ENCODE data around the gene ATXN2.
A peak's percentile ranks its signal among the peaks of the same experiment; 100 is the strongest.

ATXN2 gene

GRCh38 chr12:111408116-111408440 is 191.0 kb downstream of the ATXN2 start:
- no peak overlapping the region for H3K4me3 ChIP-seq (ENCODE audit: low read length in 2 of 2)

GRCh38 chr12:111407377-111408115 is 191.6 kb downstream of the ATXN2 start:
- H3K4me1 ChIP-seq (ENCODE audit: control insufficient read depth in 2 of 2, insufficient read depth in 1 of 2, low read depth in 1 of 2, low read length in 2 of 2) = peaks cover 30 to 42% of the 10 kb centered on the region in 2 donors
- peak overlapping the region; percentile 93 for H2AFZ ChIP-seq (ENCODE audit: low read length)
- H3K23ac ChIP-seq (ENCODE audit: low read depth, low read length, poor library complexity) = peak overlapping the region; percentile 29
- no CpG with 5 or more reads among the region's 9 CpGs for WGBS, 2 donors (ENCODE audit: extremely low coverage in 2 of 2, insufficient read length in 2 of 2, insufficient replicate concordance in 1 of 2)
- no peak overlapping the region for H3K14ac ChIP-seq (ENCODE audit: low read length)
- peak overlapping the region; percentile 93 for H2BK15ac ChIP-seq (ENCODE audit: low read length)
- H3K27me3 ChIP-seq (ENCODE audit: control insufficient read depth in 3 of 3, insufficient read depth in 3 of 3, low read depth in 1 of 3, low read length in 3 of 3) = peaks cover 0 to 9% (median 0%) of the 10 kb centered on the region in 3 experiments
- no peak overlapping the region for H4K91ac ChIP-seq (ENCODE audit: low read depth, low read length, poor library complexity)
- H3K79me1 ChIP-seq (ENCODE audit: low read depth, low read length) = peaks cover 4% of the 10 kb centered on the region
- no peak overlapping the region for H4K8ac ChIP-seq (ENCODE audit: low read depth, low read length)
- no peak for DNase-seq (ENCODE audit: low spot score)
- H3K9ac ChIP-seq (ENCODE audit: low read depth, low read length, poor library complexity) = peak overlapping the region; percentile 2
- H2BK120ac ChIP-seq (ENCODE audit: low read depth, low read length) = no peak overlapping the region
- peak overlapping the region; percentile 86 for H3K18ac ChIP-seq (ENCODE audit: low read length)
- H3K4ac ChIP-seq (ENCODE audit: low read length) = no peak overlapping the region
- H2BK12ac ChIP-seq (ENCODE audit: low read length) = no peak overlapping the region
- H2AK5ac ChIP-seq (ENCODE audit: low read depth, low read length) = peak overlapping the region; percentile 80
- H3K36me3 ChIP-seq (replicated peaks in 1 of 2; ENCODE audit: control insufficient read depth in 2 of 2, insufficient read depth in 2 of 2, low read length in 2 of 2) = no peaks in the 10 kb centered on the region
- H3K9me3 ChIP-seq (replicated peaks in 1 of 2; ENCODE audit: control insufficient read depth in 2 of 2, insufficient read depth in 1 of 2, low read depth in 1 of 2, low read length in 2 of 2) = no peaks in the 10 kb centered on the region
- no peak overlapping the region for H3K4me2 ChIP-seq (ENCODE audit: insufficient read depth, low read length, poor library complexity, severe bottlenecking)
- H3K4me3 ChIP-seq (ENCODE audit: low read length in 2 of 2) = peak overlapping the region in 1 of 2 donors; percentile 65
- peak overlapping the region; percentile 13 for H3K27ac ChIP-seq (replicated peaks; ENCODE audit: low read length)
- H2BK5ac ChIP-seq (ENCODE audit: low read length) = no peak overlapping the region

More at GRCh38 chr12:111408116-111408440, 191.0 kb downstream of the ATXN2 start:
- Histone ChIP-seq H4K8ac (ENCODE audit: low read depth, low read length) (no peak overlapping the region), H3K4ac (ENCODE audit: low read length) (no peak overlapping the region), H2BK5ac (ENCODE audit: low read length) (no peak overlapping the region), H2AFZ (ENCODE audit: low read length) (no peak overlapping the region), H3K14ac (ENCODE audit: low read length) (no peak overlapping the region), H2AK5ac (ENCODE audit: low read depth, low read length) (peak overlapping the region; percentile 40), H3K27ac (replicated peaks; ENCODE audit: low read length) (no peak overlapping the region), H4K91ac (ENCODE audit: low read depth, low read length, poor library complexity) (no peak overlapping the region), H2BK15ac (ENCODE audit: low read length) (no peak overlapping the region), H3K9me3 (replicated peaks in 1 of 2; ENCODE audit: control insufficient read depth in 2 of 2, insufficient read depth in 1 of 2, low read depth in 1 of 2, low read length in 2 of 2) (no peaks in the 10 kb centered on the region), H2BK120ac (ENCODE audit: low read depth, low read length) (no peak overlapping the region), H3K36me3 (replicated peaks in 1 of 2; ENCODE audit: control insufficient read depth in 2 of 2, insufficient read depth in 2 of 2, low read length in 2 of 2) (no peaks in the 10 kb centered on the region), H3K4me2 (ENCODE audit: insufficient read depth, low read length, poor library complexity, severe bottlenecking) (no peak overlapping the region), H2BK12ac (ENCODE audit: low read length) (no peak overlapping the region), H3K4me1 (ENCODE audit: control insufficient read depth in 2 of 2, insufficient read depth in 1 of 2, low read depth in 1 of 2, low read length in 2 of 2) (peaks cover 30 to 45% of the 10 kb centered on the region in 2 donors), H3K79me1 (ENCODE audit: low read depth, low read length) (peaks cover 4% of the 10 kb centered on the region), H3K9ac (ENCODE audit: low read depth, low read length, poor library complexity) (no peak overlapping the region), H3K27me3 (ENCODE audit: control insufficient read depth in 3 of 3, insufficient read depth in 3 of 3, low read depth in 1 of 3, low read length in 3 of 3) (peaks cover 0 to 9% (median 0%) of the 10 kb centered on the region in 3 experiments), H3K23ac (ENCODE audit: low read depth, low read length, poor library complexity) (no peak overlapping the region), H3K18ac (ENCODE audit: low read length) (no peak overlapping the region)
- no peak for DNase-seq (ENCODE audit: low spot score)
- no CpG with 5 or more reads among the region's 1 CpG for WGBS, 2 donors (ENCODE audit: extremely low coverage in 2 of 2, insufficient read length in 2 of 2, insufficient replicate concordance in 1 of 2)

GRCh38 chr12:111406474-111407376 is 192.4 kb downstream of the ATXN2 start:
- peak overlapping the region; percentile 99 for H3K4me2 ChIP-seq (ENCODE audit: insufficient read depth, low read length, poor library complexity, severe bottlenecking)
- H3K9ac ChIP-seq (ENCODE audit: low read depth, low read length, poor library complexity) = peak overlapping the region; percentile 94
- peaks cover 4% of the 10 kb centered on the region for H3K79me1 ChIP-seq (ENCODE audit: low read depth, low read length)
- no peaks in the 10 kb centered on the region for H3K9me3 ChIP-seq (replicated peaks in 1 of 2; ENCODE audit: control insufficient read depth in 2 of 2, insufficient read depth in 1 of 2, low read depth in 1 of 2, low read length in 2 of 2)
- no peak overlapping the region for H2BK120ac ChIP-seq (ENCODE audit: low read depth, low read length)
- peak overlapping the region; percentile 96 for H3K18ac ChIP-seq (ENCODE audit: low read length)
- H3K27me3 ChIP-seq (ENCODE audit: control insufficient read depth in 3 of 3, insufficient read depth in 3 of 3, low read depth in 1 of 3, low read length in 3 of 3) = peaks cover 0 to 9% (median 0%) of the 10 kb centered on the region in 3 experiments
- peaks cover 26 to 38% of the 10 kb centered on the region in 2 donors for H3K4me1 ChIP-seq (ENCODE audit: control insufficient read depth in 2 of 2, insufficient read depth in 1 of 2, low read depth in 1 of 2, low read length in 2 of 2)
- no peak overlapping the region for H4K91ac ChIP-seq (ENCODE audit: low read depth, low read length, poor library complexity)
- no CpG with 5 or more reads among the region's 34 CpGs for WGBS, 2 donors (ENCODE audit: extremely low coverage in 2 of 2, insufficient read length in 2 of 2, insufficient replicate concordance in 1 of 2)
- peak overlapping the region; percentile 93 for H2BK15ac ChIP-seq (ENCODE audit: low read length)
- H2AFZ ChIP-seq (ENCODE audit: low read length) = peak overlapping the region; percentile 93
- no peak overlapping the region for H4K8ac ChIP-seq (ENCODE audit: low read depth, low read length)
- H3K27ac ChIP-seq (replicated peaks; ENCODE audit: low read length) = no peak overlapping the region
- no peak for DNase-seq (ENCODE audit: low spot score)
- H2AK5ac ChIP-seq (ENCODE audit: low read depth, low read length) = peak overlapping the region; percentile 88
- H3K4me3 ChIP-seq (ENCODE audit: low read length in 2 of 2) = peak overlapping the region; percentile 65 to 89
- no peaks in the 10 kb centered on the region for H3K36me3 ChIP-seq (replicated peaks in 1 of 2; ENCODE audit: control insufficient read depth in 2 of 2, insufficient read depth in 2 of 2, low read length in 2 of 2)
- peak overlapping the region; percentile 71 for H2BK5ac ChIP-seq (ENCODE audit: low read length)
- H3K14ac ChIP-seq (ENCODE audit: low read length) = no peak overlapping the region
- H2BK12ac ChIP-seq (ENCODE audit: low read length) = peak overlapping the region; percentile 14
- H3K23ac ChIP-seq (ENCODE audit: low read depth, low read length, poor library complexity) = peak overlapping the region; percentile 90
- no peak overlapping the region for H3K4ac ChIP-seq (ENCODE audit: low read length)
